HCT116 (cell line): ENCODE results near the gene SMG9. TPM values are rescaled to one million over a fixed set of nuclear protein-coding genes. Genes with fewer than 3 reads are reported as not detected.

Experiments
- ATAC-seq: fragments of 200-7000 bp; cut with Tn5 transposase; 2 replicates; pipeline ENCODE4 v1.9.1; 2020; ENCODE audit warnings: mild to moderate bottlenecking, moderate library complexity
- BruUV-seq: library from RNA; stranded (reverse); fragments of 400-500 nt; replicated peaks from 2 replicates; lab custom pipeline; 2021; lab: Mats Ljungman, UMichigan
- CTCF ChIA-PET: fragments of 300-600 bp; sonication (Branson Sonifier 250); formaldehyde crosslinking; loops from one replicate; lab custom pipeline; 2021; ENCODE audit warnings: antibody characterized with exemption; lab: Charles Lee
- POLR2A ChIA-PET: fragments of 300-600, 350-600 bp; sonication (Branson Sonifier 250); formaldehyde crosslinking; loops from one replicate; lab custom pipeline; 2021; ENCODE audit warnings: antibody characterized with exemption; lab: Charles Lee
- RAD21 ChIA-PET, 2 experiments: fragments of 300-600 bp; sonication (Branson Sonifier 250); formaldehyde crosslinking; loops; one replicate each; lab custom pipeline; 2023; ENCODE audit warnings: low total read pairs in 2 of 2; ENCODE audit not compliant: uncharacterized antibody in 2 of 2, unreplicated experiment in 2 of 2, low non-redundant PET in 1 of 2; lab: Charles Lee
- DNase-seq: peaks from one replicate; pipeline ENCODE4 v3.0.0-alpha.2; 2010; ENCODE audit warnings: low read depth, low spot score
- H2AFZ ChIP-seq: fragments of 200-600 bp; shearing (Covaris generic), sonication (generic); 2 replicates; pipeline ENCODE4 v1.6.1; 2017; ENCODE audit warnings: low read depth, mixed run types, mixed read lengths, antibody characterized with exemption, low read length; ENCODE audit not compliant: poor library complexity, severe bottlenecking
- H3K27ac ChIP-seq: 2 replicates; pipeline ENCODE4 v1.5.1; 2012; ENCODE audit warnings: low read depth, low read length
- H3K27me3 ChIP-seq: fragments of 200-600 bp; sonication (generic); 2 replicates; pipeline ENCODE4 v1.6.1; 2016; ENCODE audit warnings: mixed run types, low read length, mixed read lengths; ENCODE audit not compliant: insufficient read depth
- H3K36me3 ChIP-seq, 2 experiments: fragments of 200-500 bp in 1 of 2; fragments of 200-600 bp in 1 of 2; sonication (Bioruptor generic) in 1 of 2; sonication (generic) in 1 of 2; 2 replicates each; pipeline versions ENCODE4 v1.5.1 to v1.6.1; 2014 to 2016; ENCODE audit warnings: low read length in 2 of 2, inconsistent platforms in 1 of 2, mixed read lengths in 1 of 2, mixed run types in 1 of 2; ENCODE audit not compliant: insufficient read depth in 2 of 2, control insufficient read depth in 1 of 2
- H3K4me1 ChIP-seq, 2 experiments: fragments of 200-600 bp in 1 of 2; sonication (generic) in 1 of 2; 2 replicates each; pipeline versions ENCODE4 v1.5.1 to v1.6.1; 2012 to 2017; ENCODE audit warnings: low read length in 2 of 2, inconsistent platforms in 1 of 2, mild to moderate bottlenecking in 1 of 2, mixed read lengths in 1 of 2, mixed run types in 1 of 2, moderate library complexity in 1 of 2; ENCODE audit not compliant: insufficient read depth in 2 of 2, control insufficient read depth in 1 of 2
- H3K4me2 ChIP-seq: fragments of 200-600 bp; sonication (generic); 2 replicates; pipeline ENCODE4 v1.6.1; 2017; ENCODE audit warnings: mixed run types, low read length, mixed read lengths
- H3K4me3 ChIP-seq, 2 experiments: fragments of 200-600 bp in 1 of 2; sonication (generic) in 1 of 2; replicated peaks in 1 of 2; 2 replicates each; pipeline ENCODE4 v1.5.1; 2011 to 2016; ENCODE audit warnings: low read length in 2 of 2, control low read depth in 1 of 2, low read depth in 1 of 2, mild to moderate bottlenecking in 1 of 2, mixed read lengths in 1 of 2, mixed run types in 1 of 2
- H3K79me2 ChIP-seq: fragments of 200-600 bp; sonication (generic); 2 replicates; pipeline ENCODE4 v1.6.1; 2017; ENCODE audit warnings: mild to moderate bottlenecking, mixed run types, low read length, moderate library complexity, mixed read lengths; ENCODE audit not compliant: insufficient read depth
- H3K9ac ChIP-seq: fragments of 200-600 bp; sonication (generic); 2 replicates; pipeline ENCODE4 v1.6.1; 2016; ENCODE audit warnings: low read length, mixed read lengths
- H3K9me2 ChIP-seq: fragments of 200-600 bp; sonication (generic), shearing (Covaris generic); 2 replicates; pipeline ENCODE4 v1.6.1; 2017; ENCODE audit warnings: mixed run types, mild to moderate bottlenecking, moderate library complexity; ENCODE audit not compliant: insufficient read depth
- H3K9me3 ChIP-seq, 2 experiments: fragments of 200-500 bp in 1 of 2; fragments of 200-600 bp in 1 of 2; sonication (Bioruptor generic) in 1 of 2; sonication (generic) in 1 of 2; 2 replicates each; pipeline ENCODE4 v1.6.1; 2014 to 2017; ENCODE audit warnings: low read length in 2 of 2, mixed read lengths in 2 of 2, inconsistent platforms in 1 of 2, low read depth in 1 of 2, mild to moderate bottlenecking in 1 of 2, mixed run types in 1 of 2, moderate library complexity in 1 of 2; ENCODE audit not compliant: control insufficient read depth in 1 of 2, insufficient read depth in 1 of 2
- H4K20me1 ChIP-seq: fragments of 200-600 bp; sonication (generic), shearing (Covaris generic); 2 replicates; pipeline ENCODE4 v1.6.1; 2017; ENCODE audit warnings: mixed run types, mild to moderate bottlenecking, moderate library complexity; ENCODE audit not compliant: insufficient read depth
- ATF3 ChIP-seq: IDR thresholded peaks from 2 replicates; pipeline ENCODE4 v1.6.1; 2012
- JUND ChIP-seq: IDR thresholded peaks from 2 replicates; pipeline ENCODE4 v1.6.1; 2012
- MAX ChIP-seq: IDR thresholded peaks from 2 replicates; pipeline ENCODE4 v1.6.1; 2012
- POLR2AphosphoS5 ChIP-seq: IDR thresholded peaks from 2 replicates; pipeline ENCODE4 v1.6.1; 2011; ENCODE audit warnings: mild to moderate bottlenecking, low read depth, low read length, moderate library complexity
- TCF7L2 ChIP-seq: IDR thresholded peaks from 2 replicates; pipeline ENCODE4 v1.7.0; 2011; ENCODE audit warnings: borderline replicate concordance, inconsistent platforms; ENCODE audit not compliant: insufficient read depth, insufficient read length; ENCODE audit errors: extremely low read depth
- intact Hi-C: fragments of 100-400 bp; cut with micrococcal nuclease; formaldehyde crosslinking; loops from 2 replicates; pipeline ENCODE4 v1.10.0; 2022
- total RNA-seq: library from RNA; stranded (reverse); gene quantifications from one replicate; pipeline ENCODE4 v1.2.1, GENCODE V29; 2021; ENCODE audit not compliant: unreplicated experiment

The SMG9 gene
- total RNA-seq, 1 experiment from 2014 or later = 80.2 TPM

GRCh38 chr19:43739439-43740235 is 15.1 kb downstream of the SMG9 start:
- Histone ChIP-seq H2AFZ (no peak overlapping the region), H3K79me2 (peaks cover 5% of the 10 kb centered on the region; the same call in 1 of the 2 replicates), H3K9me3 (no peaks in the 10 kb centered on the region), H3K4me1 (peaks cover 20 to 26% of the 10 kb centered on the region in 2 experiments), H3K27me3 (no peaks in the 10 kb centered on the region), H3K4me3 (no peak overlapping the region)
- ATAC-seq (peak; percentile 57), DNase-seq (no peak)
- POLR2A ChIA-PET = no interaction called here
- intact Hi-C loops = no loop called here
- TF ChIP-seq POLR2AphosphoS5 = no peak; the same call in 1 of the 2 replicates
- TF ChIP-seq MAX = peak; percentile 80
- TF ChIP-seq, all 23 proteins: peak for 1
- H3K27ac ChIP-seq = peak overlapping the region; percentile 43
- ChIA-PET RAD21 (no interaction called here), CTCF (interaction anchor here (1.1 kb wide), 1 partner anchor 70 kb away, joined by 4 read pairs; no protein-coding TSS in a partner anchor)
- no peaks in the 10 kb centered on the region for H4K20me1 ChIP-seq
- no peaks in the 10 kb centered on the region for H3K9me2 ChIP-seq
- BruUV-seq = no TSS peak
- H3K36me3 ChIP-seq = peaks cover 40 to 66% of the 10 kb centered on the region in 2 experiments
- H3K4me2 ChIP-seq = peak overlapping the region; percentile 11
- peak overlapping the region; percentile 49 for H3K9ac ChIP-seq

GRCh38 chr19:43738780-43739211 is 16.0 kb downstream of the SMG9 start:
- CTCF ChIA-PET = no interaction called here
- H3K4me1 ChIP-seq = peaks cover 20 to 26% of the 10 kb centered on the region in 2 experiments
- H3K27me3 ChIP-seq = no peaks in the 10 kb centered on the region
- H3K9me3 ChIP-seq = no peaks in the 10 kb centered on the region
- no peak overlapping the region for H2AFZ ChIP-seq
- H4K20me1 ChIP-seq = no peaks in the 10 kb centered on the region
- peaks cover 34 to 64% of the 10 kb centered on the region in 2 experiments for H3K36me3 ChIP-seq
- no peak for TF ChIP-seq ATF3
- no peak for TF ChIP-seq JUND
- no peak for TF ChIP-seq TCF7L2
- 0 out of 2 replicates have a peak overlapping the region, but pooled peaks have one; percentile 49 for H3K9ac ChIP-seq
- peak overlapping the region; percentile 11 for H3K4me2 ChIP-seq
- RAD21 ChIA-PET = no interaction called here
- DNase-seq = no peak
- BruUV-seq = no TSS peak
- intact Hi-C loops = no loop called here
- H3K9me2 ChIP-seq = no peaks in the 10 kb centered on the region
- no peak overlapping the region for H3K4me3 ChIP-seq
- peak overlapping the region; percentile 43; the same call in 1 of the 2 replicates for H3K27ac ChIP-seq
- H3K79me2 ChIP-seq = no peaks in the 10 kb centered on the region; the same call in 1 of the 2 replicates
- POLR2A ChIA-PET = no interaction called here
- ATAC-seq = peak; percentile 81
